ENCODE data around the gene FAM163B. TPM values are rescaled to one million over a fixed set of nuclear protein-coding genes. Genes with fewer than 3 reads are reported as not detected.

Gene FAM163B
- total RNA-seq, 1 experiment from 2014 or later = 2.0 TPM

GRCh38 chr9:133642708-133643361 lies 33.6 kb upstream of the FAM163B start:
- no peaks in the 10 kb centered on the region for H3K36me3 Mint-ChIP-seq
- H3K4me3 Mint-ChIP-seq = no peak overlapping the region
- H3K4me1 Mint-ChIP-seq = peaks cover 8% of the 10 kb centered on the region
- POLR2A ChIA-PET = no interaction called here
- no peak for TF ChIP-seq TEAD4 (CRISPR knock-in tag; IDR thresholded peaks at IDR 0.05)
- no peaks in the 10 kb centered on the region for H3K27me3 Mint-ChIP-seq (ENCODE audit: low read depth)
- no peaks in the 10 kb centered on the region for H3K9me3 Mint-ChIP-seq
- no peak overlapping the region for H3K27ac Mint-ChIP-seq
- ATAC-seq (no peak), DNase-seq (ENCODE audit: low spot score) (no peak)
- CTCF ChIA-PET = interaction anchor here (1.1 to 1.5 kb wide), 2 partner anchors 139 to 183 kb away, joined by 3 to 4 read pairs; partner anchors contain the start of gene CACFD1

- ATAC-seq = no peak
- Mint-ChIP-seq H3K4me3 (no peak overlapping the region), H3K4me1 (peaks cover 15% of the 10 kb centered on the region), H3K27me3 (ENCODE audit: low read depth) (no peaks in the 10 kb centered on the region), H3K36me3 (no peaks in the 10 kb centered on the region), H3K9me3 (no peaks in the 10 kb centered on the region), H3K27ac (no peak overlapping the region; the same call in 1 of the 2 replicates)
- POLR2A ChIA-PET = no interaction called here
- DNase-seq (ENCODE audit: low spot score) = no peak
- TF ChIP-seq IRF2 (CRISPR knock-in tag; IDR thresholded peaks at IDR 0.05; ENCODE audit: borderline replicate concordance, low read depth) = no peak
- no peak for TF ChIP-seq USF1 (CRISPR knock-in tag; IDR thresholded peaks at IDR 0.05)
- no peak for TF ChIP-seq USF2 (CRISPR knock-in tag; IDR thresholded peaks at IDR 0.05)
- TF ChIP-seq PREB (CRISPR knock-in tag; IDR thresholded peaks at IDR 0.05; ENCODE audit: borderline replicate concordance) = no peak
- no peak for TF ChIP-seq ATF3 (CRISPR knock-in tag; conservative IDR thresholded peaks at IDR 0.05)
- TF ChIP-seq ZMAT4 (CRISPR knock-in tag; IDR thresholded peaks at IDR 0.05) = no peak
- no peak for TF ChIP-seq CTCF (IDR thresholded peaks at IDR 0.05)
- TF ChIP-seq SP1 (CRISPR knock-in tag; conservative IDR thresholded peaks at IDR 0.05) = no peak
- no peak for TF ChIP-seq NR2C2 (CRISPR knock-in tag; IDR thresholded peaks at IDR 0.05)
- TF ChIP-seq GRHL2 (CRISPR knock-in tag; IDR thresholded peaks at IDR 0.05; ENCODE audit: insufficient replicate concordance, severe bottlenecking) = no peak
- TF ChIP-seq ESRRA (CRISPR knock-in tag; IDR thresholded peaks at IDR 0.05; ENCODE audit: borderline replicate concordance) = no peak
- no peak for TF ChIP-seq MAX (CRISPR knock-in tag; IDR thresholded peaks at IDR 0.05)
- no peak for TF ChIP-seq OVOL2 (CRISPR knock-in tag; IDR thresholded peaks at IDR 0.05; ENCODE audit: borderline replicate concordance)
- no peak for TF ChIP-seq ZNF671 (CRISPR knock-in tag; IDR thresholded peaks at IDR 0.05)
- no peak for TF ChIP-seq ZNF512 (CRISPR knock-in tag; IDR thresholded peaks at IDR 0.05; ENCODE audit: borderline replicate concordance)
- CTCF ChIA-PET = interaction anchor here (1.1 to 1.5 kb wide), 2 partner anchors 140 to 182 kb away, joined by 3 to 4 read pairs; partner anchors contain the start of gene CACFD1
These were observed 32.8 kb upstream of the FAM163B start for GRCh38 chr9:133641861-133642595.

Data from WTC11 (cell line).